ENCODE measurements around the gene MLKL.

DNA sequence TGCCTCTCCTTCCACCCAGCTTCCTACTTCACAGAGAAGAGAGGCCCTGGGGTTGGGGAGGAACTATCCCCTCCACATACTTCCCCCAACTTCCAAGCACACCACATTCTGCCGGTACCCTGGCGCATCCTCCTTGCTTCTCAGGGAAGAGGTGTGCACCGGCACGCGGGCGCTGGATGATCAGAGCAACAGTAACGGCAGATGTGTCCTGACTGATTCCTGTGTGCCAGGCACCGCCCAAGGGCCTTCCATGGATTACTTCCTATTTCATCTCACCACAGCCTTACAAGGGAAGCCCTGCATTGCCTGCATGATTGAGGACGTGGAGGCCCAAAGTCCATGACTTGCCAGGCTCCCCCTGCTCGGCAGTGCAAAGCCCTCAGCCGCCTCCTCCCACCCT is 21.1 kb upstream of the MLKL start:
- TF ChIP-seq EZH2phosphoT487 (IDR thresholded peaks at IDR 0.05; ENCODE audit: low read depth) (no peak), CTCF (IDR thresholded peaks at IDR 0.05; ENCODE audit: low read depth, low read length) (no peak)

Measured in OCI-LY3 (cell line).